ENCODE measurements around the gene C9.

C9 gene

DNA sequence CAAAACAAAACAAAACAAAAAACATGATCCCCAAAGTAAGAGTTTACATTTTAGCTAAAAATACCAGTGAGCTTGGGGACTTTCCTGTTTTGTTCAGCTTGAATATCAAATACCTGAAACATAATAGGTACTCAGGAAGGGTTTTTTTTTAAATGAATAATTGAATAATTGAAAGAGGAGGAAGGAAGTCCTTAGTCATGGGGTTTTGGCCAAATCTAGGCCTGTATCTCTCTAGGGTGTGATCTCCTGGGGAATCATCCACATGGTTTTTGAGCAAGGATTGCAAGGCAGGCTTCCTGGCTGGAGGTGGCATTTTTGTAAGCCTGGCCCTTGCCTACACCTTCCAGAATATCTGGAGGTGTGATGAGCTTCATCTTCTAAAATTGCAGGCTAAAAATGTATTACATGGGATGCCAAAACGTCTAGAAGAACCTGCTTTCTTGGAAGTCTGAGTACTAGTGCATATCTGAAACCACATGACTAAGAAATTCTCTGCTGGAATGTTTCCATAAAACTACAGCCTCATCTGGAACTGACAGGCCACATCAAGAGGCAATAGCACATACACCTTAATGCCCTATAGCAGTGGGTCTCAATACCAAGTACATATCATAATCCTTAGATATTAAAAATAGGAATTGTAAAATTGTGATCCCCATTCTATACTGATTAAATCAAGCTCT lies 10.4 kb downstream of the C9 start:
- no peak for TF ChIP-seq CTCF (IDR thresholded peaks at IDR 0.05; ENCODE audit: insufficient read depth, low read length, poor library complexity, severe bottlenecking)
- H3K4me3 ChIP-seq (replicated peaks; ENCODE audit: low read depth, low read length): no peak overlapping the region
- no peaks in the 10 kb centered on the region for H3K27me3 ChIP-seq (replicated peaks; ENCODE audit: control insufficient read depth, insufficient read depth, low read length)
- H3K36me3 ChIP-seq (ENCODE audit: control insufficient read depth, insufficient read depth, low read length): no peaks in the 10 kb centered on the region
- DNase-seq (ENCODE audit: extremely low read depth, insufficient read length): no peak

DNA sequence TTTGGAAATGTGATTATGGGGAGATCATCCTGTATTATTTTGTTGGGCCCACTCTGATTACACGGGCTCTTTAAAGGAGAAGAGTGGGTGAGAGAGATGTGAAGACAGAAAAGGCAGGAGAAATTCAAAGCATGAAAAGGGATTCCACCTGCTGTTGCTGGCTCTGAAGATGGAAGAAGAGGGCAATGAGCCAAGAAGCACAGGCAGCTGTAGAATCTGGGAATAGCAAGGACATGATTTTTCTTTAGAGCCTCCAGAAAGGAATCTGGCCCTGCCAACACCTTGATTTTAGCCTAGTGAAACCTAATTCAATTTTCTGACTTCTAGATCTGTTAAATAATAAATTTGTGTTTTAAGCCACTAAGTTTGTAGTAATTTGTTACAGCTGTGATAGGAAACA lies 11.3 kb downstream of the C9 start:
- no peaks in the 10 kb centered on the region for H3K36me3 ChIP-seq (ENCODE audit: control insufficient read depth, insufficient read depth, low read length)
- no peak for TF ChIP-seq CTCF (IDR thresholded peaks at IDR 0.05; ENCODE audit: insufficient read depth, low read length, poor library complexity, severe bottlenecking)
- DNase-seq (ENCODE audit: extremely low read depth, insufficient read length): no peak
- H3K27me3 ChIP-seq (replicated peaks; ENCODE audit: control insufficient read depth, insufficient read depth, low read length): no peaks in the 10 kb centered on the region
- no peak overlapping the region for H3K4me3 ChIP-seq (replicated peaks; ENCODE audit: low read depth, low read length)

DNA sequence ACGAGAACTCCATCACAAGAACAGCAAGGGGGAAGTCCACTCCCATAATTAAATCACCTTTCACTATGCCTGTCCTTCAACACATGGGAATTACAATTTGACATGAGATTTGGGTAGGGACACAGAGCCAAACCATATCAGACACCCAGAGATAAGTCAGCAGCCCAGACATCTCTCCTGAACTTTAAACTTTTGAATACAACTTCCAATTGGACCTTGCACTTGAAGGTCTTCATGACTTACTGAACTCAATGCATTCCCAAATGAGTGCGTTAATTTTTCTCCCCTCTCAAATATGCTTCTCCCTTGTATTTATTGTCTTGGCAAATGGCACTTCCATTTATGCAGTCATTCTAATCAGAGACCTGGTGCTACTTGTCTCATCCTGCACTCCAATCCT lies 12.1 kb downstream of the C9 start:
- no peak for TF ChIP-seq CTCF (IDR thresholded peaks at IDR 0.05; ENCODE audit: insufficient read depth, low read length, poor library complexity, severe bottlenecking)
- no peaks in the 10 kb centered on the region for H3K27me3 ChIP-seq (replicated peaks; ENCODE audit: control insufficient read depth, insufficient read depth, low read length)
- no peaks in the 10 kb centered on the region for H3K36me3 ChIP-seq (ENCODE audit: control insufficient read depth, insufficient read depth, low read length)
- no peak overlapping the region for H3K4me3 ChIP-seq (replicated peaks; ENCODE audit: low read depth, low read length)
- no peak for DNase-seq (ENCODE audit: extremely low read depth, insufficient read length)

DNA sequence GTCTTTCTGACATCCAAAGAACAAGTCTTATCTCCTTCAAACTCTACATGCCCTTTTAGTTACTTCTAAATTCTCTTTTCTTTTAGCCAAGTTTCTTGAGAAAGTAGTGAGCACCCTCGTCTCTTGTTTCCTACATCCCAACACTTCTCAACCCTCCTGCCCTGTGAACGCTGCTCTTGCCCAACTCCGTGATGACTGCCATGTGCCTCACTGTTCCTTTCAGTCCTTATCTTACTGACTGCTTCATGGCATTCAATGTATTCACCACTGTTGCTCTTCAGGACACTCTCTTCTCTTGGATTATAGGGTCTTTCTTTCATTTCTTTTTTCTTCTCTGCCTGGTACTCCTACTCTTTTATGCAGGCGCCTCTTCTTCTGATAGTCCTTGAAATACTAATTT lies 14.8 kb downstream of the C9 start:
- H3K4me3 ChIP-seq (replicated peaks; ENCODE audit: low read depth, low read length): no peak overlapping the region
- no peaks in the 10 kb centered on the region for H3K36me3 ChIP-seq (ENCODE audit: control insufficient read depth, insufficient read depth, low read length)
- DNase-seq (ENCODE audit: extremely low read depth, insufficient read length): no peak
- no peak for TF ChIP-seq CTCF (IDR thresholded peaks at IDR 0.05; ENCODE audit: insufficient read depth, low read length, poor library complexity, severe bottlenecking)
- H3K27me3 ChIP-seq (replicated peaks; ENCODE audit: control insufficient read depth, insufficient read depth, low read length): no peaks in the 10 kb centered on the region

- Histone ChIP-seq H3K36me3 (ENCODE audit: control insufficient read depth, insufficient read depth, low read length) (no peaks in the 10 kb centered on the region), H3K4me3 (replicated peaks; ENCODE audit: low read depth, low read length) (no peak overlapping the region), H3K27me3 (replicated peaks; ENCODE audit: control insufficient read depth, insufficient read depth, low read length) (no peaks in the 10 kb centered on the region)
- TF ChIP-seq CTCF (IDR thresholded peaks at IDR 0.05; ENCODE audit: insufficient read depth, low read length, poor library complexity, severe bottlenecking): no peak
- DNase-seq (ENCODE audit: extremely low read depth, insufficient read length): no peak
Measured at GRCh38 chr5:39342460-39342859, 21.8 kb downstream of the C9 start.

- H3K36me3 ChIP-seq (ENCODE audit: control insufficient read depth, insufficient read depth, low read length): no peaks in the 10 kb centered on the region
- H3K27me3 ChIP-seq (replicated peaks; ENCODE audit: control insufficient read depth, insufficient read depth, low read length): no peaks in the 10 kb centered on the region
- no peak for DNase-seq (ENCODE audit: extremely low read depth, insufficient read length)
- no peak overlapping the region for H3K4me3 ChIP-seq (replicated peaks; ENCODE audit: low read depth, low read length)
- TF ChIP-seq CTCF (IDR thresholded peaks at IDR 0.05; ENCODE audit: insufficient read depth, low read length, poor library complexity, severe bottlenecking): no peak
Measured at GRCh38 chr5:39341896-39342295, 22.4 kb downstream of the C9 start.

Data from GM06990 (cell line).